VCaP (cell line): Measurements from ENCODE around the gene PHLDA3.

Experiments
- H3K27ac ChIP-seq: fragments of 450-650 bp; 2 replicates; pipeline ENCODE4 v1.5.1; 2017
- TF ChIP-seq, protein P1 (sequence below): fragments of 450-650 bp; conservative IDR thresholded peaks from 2 replicates; pipeline ENCODE4 v1.5.1; 2017; ENCODE audit warnings: mild to moderate bottlenecking, moderate library complexity

Gene PHLDA3

GRCh38 chr1:201468844-201469644 lies at the start of gene PHLDA3:
Gene PHLDA3 (minus strand): TSS chr1:201469188. CDS start chr1:201468786, 402 bp downstream.
- TF ChIP-seq, protein P1, sequence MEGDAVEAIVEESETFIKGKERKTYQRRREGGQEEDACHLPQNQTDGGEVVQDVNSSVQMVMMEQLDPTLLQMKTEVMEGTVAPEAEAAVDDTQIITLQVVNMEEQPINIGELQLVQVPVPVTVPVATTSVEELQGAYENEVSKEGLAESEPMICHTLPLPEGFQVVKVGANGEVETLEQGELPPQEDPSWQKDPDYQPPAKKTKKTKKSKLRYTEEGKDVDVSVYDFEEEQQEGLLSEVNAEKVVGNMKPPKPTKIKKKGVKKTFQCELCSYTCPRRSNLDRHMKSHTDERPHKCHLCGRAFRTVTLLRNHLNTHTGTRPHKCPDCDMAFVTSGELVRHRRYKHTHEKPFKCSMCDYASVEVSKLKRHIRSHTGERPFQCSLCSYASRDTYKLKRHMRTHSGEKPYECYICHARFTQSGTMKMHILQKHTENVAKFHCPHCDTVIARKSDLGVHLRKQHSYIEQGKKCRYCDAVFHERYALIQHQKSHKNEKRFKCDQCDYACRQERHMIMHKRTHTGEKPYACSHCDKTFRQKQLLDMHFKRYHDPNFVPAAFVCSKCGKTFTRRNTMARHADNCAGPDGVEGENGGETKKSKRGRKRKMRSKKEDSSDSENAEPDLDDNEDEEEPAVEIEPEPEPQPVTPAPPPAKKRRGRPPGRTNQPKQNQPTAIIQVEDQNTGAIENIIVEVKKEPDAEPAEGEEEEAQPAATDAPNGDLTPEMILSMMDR: 0 out of 2 replicates have a peak, but pooled peaks have one; percentile 8
- no peak within 1 kb of the TSS; the same call in 1 of the 2 replicates for H3K27ac ChIP-seq

GRCh38 chr1:201518071-201518470 lies 49.1 kb upstream of the PHLDA3 start:
- TF ChIP-seq, protein P1: no peak
- H3K27ac ChIP-seq: peak overlapping the region; percentile 48

GRCh38 chr1:201517631-201518030 lies 48.6 kb upstream of the PHLDA3 start:
- TF ChIP-seq, protein P1: no peak
- H3K27ac ChIP-seq: peak overlapping the region; percentile 48

DNA sequence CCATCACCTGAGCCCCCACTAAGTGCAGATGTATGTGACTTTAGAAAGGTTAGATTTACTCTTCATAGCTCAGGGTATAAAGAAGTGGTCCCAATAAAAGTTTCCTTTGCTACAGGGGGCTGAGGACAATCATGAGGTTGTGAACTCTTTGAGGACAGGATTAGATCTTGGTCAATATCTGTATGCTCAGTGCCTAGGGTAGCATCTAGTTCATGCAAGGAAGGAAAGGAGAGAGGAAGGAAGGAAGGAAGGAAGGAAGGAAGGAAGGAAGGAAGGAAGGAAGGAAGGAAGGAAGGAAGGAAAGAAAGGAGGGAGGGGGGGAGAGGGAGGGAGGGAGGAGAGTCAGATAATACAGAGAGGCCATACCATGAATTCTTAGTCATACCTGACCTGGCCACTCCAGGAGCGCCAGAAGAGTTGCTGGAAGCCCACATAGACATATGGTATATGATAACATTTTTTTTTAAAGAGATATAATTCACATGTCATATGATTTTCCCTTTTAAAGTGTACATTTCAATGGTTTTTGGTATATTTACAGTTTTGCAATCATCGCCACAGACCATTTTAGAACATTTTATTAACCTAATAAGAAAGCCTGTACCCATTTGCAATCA lies 47.6 kb upstream of the PHLDA3 start:
- TF ChIP-seq, protein P1: no peak
- H3K27ac ChIP-seq: peak overlapping the region; percentile 48; the same call in 1 of the 2 replicates

- TF ChIP-seq, protein P1: no peak
- H3K27ac ChIP-seq: no peak overlapping the region
Measured at GRCh38 chr1:201515895-201516294, 46.9 kb upstream of the PHLDA3 start.

DNA sequence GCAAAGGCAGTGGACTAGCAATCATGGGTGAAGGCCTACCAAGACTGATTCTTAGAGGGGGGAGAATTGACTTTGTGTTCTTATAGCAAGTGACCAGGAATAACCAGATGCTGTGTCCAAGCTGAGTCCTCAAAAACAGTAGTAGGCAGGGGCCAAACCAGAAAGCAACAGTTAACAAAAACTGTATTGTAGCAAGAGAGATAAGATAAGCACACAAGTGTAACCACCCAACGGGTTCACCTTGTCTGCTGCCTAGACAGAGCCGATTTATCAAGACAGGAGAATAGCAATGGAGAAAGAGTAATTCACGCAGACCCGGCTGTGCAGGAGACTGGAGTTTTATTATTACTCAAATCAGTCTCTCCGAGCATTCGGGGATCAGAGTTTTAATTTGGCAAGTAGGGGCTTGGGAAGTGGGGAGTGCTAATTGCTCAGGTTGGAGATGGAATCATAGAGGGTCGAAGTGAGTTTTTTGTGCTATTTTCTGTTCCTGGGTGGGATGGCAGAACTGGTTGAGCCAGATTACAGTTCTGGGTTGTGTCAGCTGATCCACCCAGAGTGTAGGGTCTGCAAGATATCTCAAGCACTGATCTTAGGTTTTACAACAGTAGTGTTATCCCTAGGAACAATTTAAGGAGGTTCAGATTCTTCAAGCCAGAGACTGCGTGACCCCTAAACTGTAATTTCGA lies 46.2 kb upstream of the PHLDA3 start:
- no peak overlapping the region for H3K27ac ChIP-seq
- TF ChIP-seq, protein P1: no peak

DNA sequence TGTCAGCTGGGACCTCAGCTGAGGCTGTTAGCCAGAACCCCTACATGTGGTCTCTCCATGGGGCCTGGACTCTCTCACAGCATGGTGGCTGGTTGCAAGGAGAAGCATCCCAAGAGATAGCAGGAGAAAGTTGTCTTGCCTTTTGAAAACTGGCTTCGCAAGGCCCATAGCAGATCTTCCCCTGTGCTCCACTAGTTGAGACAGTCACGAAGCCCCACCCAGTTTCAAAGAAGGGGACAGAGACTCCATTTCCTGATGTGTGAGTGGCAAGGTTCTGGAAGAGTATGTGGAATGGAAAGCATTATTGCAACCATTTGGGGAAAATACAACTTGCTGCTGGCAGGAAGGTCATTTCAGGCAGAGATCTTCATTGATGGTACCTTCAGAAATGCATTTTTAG lies 45.5 kb upstream of the PHLDA3 start:
- TF ChIP-seq, protein P1: no peak
- no peak overlapping the region for H3K27ac ChIP-seq
